Uterus (tissue), 4 donors: ENCODE measurements around the gene NTSR1. TPM values are rescaled to one million over a fixed set of nuclear protein-coding genes. Genes with fewer than 3 reads are reported as not detected.

Experiments
- DNase-seq, 2 donors: peaks; one replicate each; pipeline ENCODE4 v3.0.0-alpha.2; 2019 to 2020
- H3K27ac ChIP-seq, 2 donors: fragments of 200-600 bp; sonication (generic); 1 replicate in 1 of 2; 2 replicates in 1 of 2; pipeline ENCODE4 v1.5.1; 2016 to 2018
- H3K27me3 ChIP-seq, 2 donors: fragments of 200-600 bp; sonication (generic); one replicate each; pipeline ENCODE4 v1.5.1; 2018 to 2019; ENCODE audit warnings: control low read depth in 1 of 2
- H3K36me3 ChIP-seq, 2 donors: fragments of 200-600 bp; sonication (generic); one replicate each; pipeline ENCODE4 v1.5.1; 2019; ENCODE audit warnings: control low read depth in 1 of 2
- H3K4me1 ChIP-seq, 2 donors: fragments of 200-600 bp; sonication (generic); one replicate each; pipeline ENCODE4 v1.5.1; 2018 to 2019; ENCODE audit warnings: control low read depth in 1 of 2
- H3K4me3 ChIP-seq, 2 donors: fragments of 200-600 bp; sonication (generic); 1 replicate in 1 of 2; 2 replicates in 1 of 2; pipeline ENCODE4 v1.5.1; 2018 to 2019; ENCODE audit warnings: mild to moderate bottlenecking in 1 of 2
- H3K9me3 ChIP-seq, 2 donors: fragments of 200-600 bp; sonication (generic); one replicate each; pipeline ENCODE4 v1.5.1; 2019; ENCODE audit warnings: control low read depth in 1 of 2
- CTCF ChIP-seq, 4 experiments: fragments of 200-600 bp in 2 of 4; fragments of 450-650 bp in 2 of 4; sonication (generic) in 2 of 4; IDR thresholded peaks; one replicate each; pipeline ENCODE4 v1.5.1; 2016 to 2019; ENCODE audit warnings: antibody characterized with exemption in 4 of 4, mild to moderate bottlenecking in 2 of 4, moderate library complexity in 1 of 4
- POLR2A ChIP-seq, 2 donors: fragments of 450-650 bp; IDR thresholded peaks; one replicate each; pipeline ENCODE4 v1.6.1; 2016; ENCODE audit warnings: antibody characterized with exemption in 2 of 2, mild to moderate bottlenecking in 1 of 2, moderate library complexity in 1 of 2
- intact Hi-C: fragments of 100-400 bp; cut with DNase I; formaldehyde crosslinking; loops from one replicate; pipeline ENCODE4 v1.15.1; 2023; ENCODE audit warnings: low total_unique reads
- total RNA-seq, 4 donors: library from RNA; depleted of rRNA in 3 of 4; stranded (reverse); fragments of >200 nt in 3 of 4; gene quantifications; one replicate each; pipeline versions ENCODE4 v1.1.0 to v1.2.4, GENCODE V29; 2014 to 2023
- donor health status: DM: yes; HTN: yes; CAD: no.

NTSR1 gene
- total RNA-seq, 4 donors from 2014 or later: not detected

GRCh38 chr20:62715201-62715600 lies 6.6 kb downstream of the NTSR1 start:
- intact Hi-C loops: no loop called here
- Histone ChIP-seq H3K27ac (no peak overlapping the region), H3K27me3 (peaks cover 0 to 8% of the 10 kb centered on the region in 2 donors), H3K4me1 (no peaks in the 10 kb centered on the region), H3K36me3 (no peaks in the 10 kb centered on the region), H3K4me3 (no peak overlapping the region), H3K9me3 (no peaks in the 10 kb centered on the region)
- TF ChIP-seq CTCF (IDR thresholded peaks at IDR 0.05) (no peak), POLR2A (IDR thresholded peaks at IDR 0.05) (no peak)
- DNase-seq: no peak

DNA sequence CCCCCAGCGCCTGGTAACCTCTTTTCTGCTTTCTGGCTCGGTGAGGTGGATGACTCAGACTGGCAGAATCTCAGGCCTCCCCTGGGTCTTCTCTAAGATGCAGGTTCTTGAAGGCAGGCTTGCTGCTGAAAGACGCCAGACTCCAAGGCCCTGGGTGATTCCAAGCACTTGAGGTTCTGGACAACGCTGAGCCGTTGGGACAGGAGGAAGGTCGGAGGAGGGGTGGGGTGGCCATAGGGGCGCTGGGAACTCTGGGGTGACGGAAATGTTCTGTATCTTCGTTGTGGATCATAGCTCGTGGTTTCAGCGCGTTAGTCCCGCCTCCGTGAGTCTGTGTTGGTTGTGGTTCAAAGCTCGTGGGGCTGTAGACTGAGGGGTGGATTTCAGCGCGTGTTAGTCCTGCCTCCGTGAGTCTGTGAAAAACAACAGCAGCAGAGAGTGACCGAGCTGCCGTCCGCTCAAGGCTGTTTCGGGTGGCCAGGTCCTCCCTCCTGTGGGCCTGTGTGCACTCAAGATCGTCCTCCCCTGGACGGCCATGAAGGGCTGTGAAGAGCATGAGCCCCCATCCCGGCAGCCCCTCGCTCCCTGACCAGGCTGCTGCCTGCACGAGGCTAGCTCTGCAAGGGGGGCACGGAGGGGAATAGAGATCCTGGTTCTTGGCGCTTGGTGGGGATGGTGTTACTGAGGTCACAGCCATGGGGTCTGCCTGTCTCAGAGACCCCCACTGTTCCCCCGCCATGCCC lies 7.7 kb downstream of the NTSR1 start:
- Histone ChIP-seq H3K4me1 (no peaks in the 10 kb centered on the region), H3K27ac (no peak overlapping the region)

DNA sequence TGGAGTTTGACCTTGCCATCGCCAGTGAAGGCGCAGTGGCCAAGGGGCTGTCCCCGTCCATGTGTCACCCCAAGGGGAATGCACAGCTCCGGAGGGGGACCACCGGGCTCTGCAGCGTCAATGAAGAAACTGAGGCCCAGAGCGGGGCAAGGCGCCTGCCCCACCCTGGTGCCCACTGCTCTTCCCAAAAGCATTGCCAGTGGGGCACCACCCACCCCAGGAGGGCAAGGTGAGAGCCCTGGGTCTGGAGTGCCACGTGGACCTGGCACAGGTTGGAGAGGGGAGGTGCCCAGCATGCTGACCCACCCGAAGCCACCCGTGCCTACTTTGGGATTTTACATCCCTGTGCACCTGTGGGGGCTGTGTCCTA lies 8.3 kb downstream of the NTSR1 start:
- no peak overlapping the region for H3K4me3 ChIP-seq
- no peaks in the 10 kb centered on the region for H3K36me3 ChIP-seq
- no peaks in the 10 kb centered on the region for H3K9me3 ChIP-seq
- intact Hi-C loops: no loop called here
- H3K27ac ChIP-seq: no peak overlapping the region
- H3K27me3 ChIP-seq: no peaks in the 10 kb centered on the region
- TF ChIP-seq CTCF (IDR thresholded peaks at IDR 0.05): no peak
- TF ChIP-seq POLR2A (IDR thresholded peaks at IDR 0.05): no peak
- DNase-seq: no peak
- no peaks in the 10 kb centered on the region for H3K4me1 ChIP-seq

More for the DNA sequence above, 7.7 kb downstream of the NTSR1 start:
- TF ChIP-seq CTCF (IDR thresholded peaks at IDR 0.05) (no peak), POLR2A (IDR thresholded peaks at IDR 0.05) (no peak)
- no peak overlapping the region for H3K4me3 ChIP-seq
- DNase-seq: no peak
- no peaks in the 10 kb centered on the region for H3K9me3 ChIP-seq
- no peaks in the 10 kb centered on the region for H3K36me3 ChIP-seq
- intact Hi-C loops: no loop called here
- H3K27me3 ChIP-seq: no peaks in the 10 kb centered on the region

- Histone ChIP-seq H3K27ac (no peak overlapping the region), H3K4me1 (no peaks in the 10 kb centered on the region), H3K36me3 (no peaks in the 10 kb centered on the region), H3K9me3 (no peaks in the 10 kb centered on the region), H3K27me3 (no peaks in the 10 kb centered on the region), H3K4me3 (no peak overlapping the region)
- intact Hi-C loops: no loop called here
- no peak for TF ChIP-seq CTCF (IDR thresholded peaks at IDR 0.05)
- no peak for TF ChIP-seq POLR2A (IDR thresholded peaks at IDR 0.05)
- DNase-seq: no peak
These were observed 9.3 kb downstream of the NTSR1 start for GRCh38 chr20:62717933-62718332.

DNA sequence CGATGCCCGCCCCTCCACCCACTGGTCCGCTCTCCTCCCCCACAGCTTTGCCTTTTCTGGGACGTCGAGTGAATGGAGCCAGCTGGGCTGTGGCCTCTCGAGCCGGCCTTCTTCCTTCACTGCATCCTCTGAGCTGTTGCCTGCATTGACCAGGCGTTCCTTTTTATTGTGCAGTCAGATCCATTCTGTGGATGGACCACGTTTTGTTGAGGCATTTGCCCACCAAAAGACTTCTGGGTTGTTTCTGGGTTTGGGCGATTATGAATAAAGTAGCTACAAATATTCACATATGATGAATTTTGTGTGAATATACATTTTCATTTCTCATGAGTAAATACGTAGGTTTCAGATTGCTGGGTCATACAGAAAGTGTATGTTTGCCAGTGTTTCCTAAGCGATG lies 9.9 kb downstream of the NTSR1 start:
- Histone ChIP-seq H3K27ac (no peak overlapping the region), H3K4me3 (no peak overlapping the region), H3K4me1 (no peaks in the 10 kb centered on the region), H3K36me3 (no peaks in the 10 kb centered on the region), H3K27me3 (no peaks in the 10 kb centered on the region), H3K9me3 (no peaks in the 10 kb centered on the region)
- TF ChIP-seq POLR2A (IDR thresholded peaks at IDR 0.05) (no peak), CTCF (IDR thresholded peaks at IDR 0.05) (no peak)
- DNase-seq: no peak
- intact Hi-C loops: no loop called here
